CD4-positive, CD25-positive, alpha-beta regulatory T cell (primary cell): ENCODE measurements around the gene PKD1L1. TPM values are rescaled to one million over a fixed set of nuclear protein-coding genes. Genes with fewer than 3 reads are reported as not detected.

Source experiments
- ATAC-seq, 2 donors: fragments of 150-1000 bp; cut with Tn5 transposase; one replicate each; pipeline ENCODE4 v1.10.0; 2021; ENCODE audit warnings: low read depth in 2 of 2, moderate number of reproducible peaks in 2 of 2, moderate library complexity in 1 of 2
- DNase-seq, 3 donors: peaks; one replicate each; pipeline versions ENCODE4 v3.0.0 to v3.0.0-alpha.2; 2012 to 2022; ENCODE audit warnings: mixed read lengths in 1 of 3
- H3K27ac ChIP-seq: one replicate; pipeline ENCODE4 v1.7.0; 2013; ENCODE audit warnings: mild to moderate bottlenecking, low read length; ENCODE audit not compliant: insufficient read depth, poor library complexity, severe bottlenecking
- H3K27me3 ChIP-seq: one replicate; pipeline ENCODE4 v1.7.0; 2013; ENCODE audit warnings: low read length; ENCODE audit not compliant: control insufficient read depth, insufficient read depth
- H3K36me3 ChIP-seq: one replicate; pipeline ENCODE4 v1.7.0; 2013; ENCODE audit warnings: mild to moderate bottlenecking, low read length, moderate library complexity; ENCODE audit not compliant: control insufficient read depth, insufficient read depth
- H3K4me1 ChIP-seq: 2 replicates; pipeline ENCODE4 v1.7.0; 2013; ENCODE audit warnings: mild to moderate bottlenecking, low read length; ENCODE audit not compliant: insufficient read depth, control insufficient read depth, poor library complexity, severe bottlenecking
- H3K4me3 ChIP-seq: one replicate; pipeline ENCODE4 v1.7.0; 2013; ENCODE audit warnings: low read depth, mild to moderate bottlenecking, low read length, moderate library complexity
- H3K9me3 ChIP-seq, 2 experiments: 1 replicate in 1 of 2; 2 replicates in 1 of 2; pipeline ENCODE4 v1.7.0; 2013; ENCODE audit warnings: low read length in 2 of 2, mild to moderate bottlenecking in 1 of 2, moderate library complexity in 1 of 2; ENCODE audit not compliant: control insufficient read depth in 2 of 2
- H3K27ac Mint-ChIP-seq, 3 donors: one replicate each; pipeline ENCODE4 v1.8.0; 2020 to 2022; ENCODE audit warnings: mild to moderate bottlenecking in 3 of 3, mixed read lengths in 3 of 3, moderate library complexity in 2 of 3
- H3K27me3 Mint-ChIP-seq: one replicate; pipeline ENCODE4 v1.8.0; 2022; ENCODE audit warnings: mild to moderate bottlenecking, mixed read lengths
- H3K36me3 Mint-ChIP-seq: one replicate; pipeline ENCODE4 v1.8.0; 2020; ENCODE audit warnings: mixed read lengths
- H3K4me1 Mint-ChIP-seq, 4 donors: one replicate each; pipeline ENCODE4 v1.8.0; 2020 to 2022; ENCODE audit warnings: mixed read lengths in 4 of 4, mild to moderate bottlenecking in 1 of 4
- H3K4me3 Mint-ChIP-seq, 4 donors: one replicate each; pipeline ENCODE4 v1.8.0; 2020 to 2022; ENCODE audit warnings: mild to moderate bottlenecking in 4 of 4, mixed read lengths in 4 of 4, moderate library complexity in 3 of 4
- H3K9me3 Mint-ChIP-seq, 7 donors: one replicate each; pipeline ENCODE4 v1.8.0; 2020 to 2022; ENCODE audit warnings: mixed read lengths in 7 of 7, mild to moderate bottlenecking in 3 of 7, moderate library complexity in 2 of 7
- polyA plus RNA-seq, 4 donors: library from polyadenylated mRNA; unstranded; fragments of 300-500 nt; fragmentation: Illumina TruSeq; gene quantifications; one replicate each; pipeline ENCODE4 v1.2.3, GENCODE V29; 2021
- total RNA-seq: library from RNA; stranded (reverse); gene quantifications from one replicate; pipeline ENCODE4 v1.2.3, GENCODE V29; 2022

The PKD1L1 gene
- total and polyA plus RNA-seq, 5 donors from 2014 or later, result 0.02 to 0.17 (median 0.06) TPM; not detected in 2

DNA sequence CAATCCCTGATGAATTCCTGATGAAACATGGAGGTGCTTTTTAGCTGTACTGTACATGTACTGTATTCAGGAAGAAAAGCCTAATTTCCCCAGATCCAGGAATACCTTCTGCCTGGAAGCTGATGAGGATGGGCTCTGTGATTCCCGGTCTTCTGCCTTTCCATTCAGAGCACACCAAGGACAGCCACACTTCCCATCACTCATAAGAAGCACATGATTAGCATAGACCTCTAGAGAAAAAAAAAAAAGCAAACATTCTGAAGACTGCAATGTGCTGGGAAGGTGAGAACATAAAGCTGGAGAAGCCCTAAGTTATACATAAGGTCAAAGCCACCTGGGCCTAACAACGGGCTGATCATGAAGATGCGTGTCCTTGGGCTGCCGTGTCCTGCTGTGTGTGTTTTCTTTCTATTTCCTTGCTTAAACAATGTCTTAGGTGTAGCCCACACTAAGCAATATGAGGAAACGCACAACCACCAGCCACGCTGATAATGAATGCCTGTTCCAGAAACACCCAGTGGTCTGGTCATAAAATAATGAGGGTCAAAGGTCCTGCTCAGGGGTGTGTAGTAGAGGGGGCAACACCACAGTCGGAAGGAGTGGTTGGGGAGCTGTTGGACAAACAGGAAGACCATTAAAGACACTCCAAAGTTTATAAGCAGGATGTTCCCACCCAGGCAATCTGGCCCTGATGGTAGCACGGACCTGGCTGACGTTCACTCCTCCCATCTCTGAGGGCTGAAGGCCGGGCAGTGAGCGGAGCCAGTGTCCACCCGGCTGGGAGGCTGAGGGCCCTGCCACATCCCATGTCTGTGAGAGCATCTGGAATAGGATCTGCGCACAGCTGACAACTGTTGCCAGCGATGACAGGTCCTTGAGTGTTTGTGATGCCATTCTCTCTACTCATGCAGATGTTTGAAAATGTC is 7.9 kb downstream of the PKD1L1 start:
- Histone ChIP-seq H3K4me3 (no peak overlapping the region), H3K9me3 (no peaks in the 10 kb centered on the region), H3K27me3 (no peaks in the 10 kb centered on the region), H3K36me3 (no peaks in the 10 kb centered on the region), H3K27ac (no peak overlapping the region), H3K4me1 (no peaks in the 10 kb centered on the region)
- peaks cover 0 to 7% (median under 1%) of the 10 kb centered on the region in 4 donors for H3K4me1 Mint-ChIP-seq
- peak overlapping the region in 1 of 3 donors; percentile 17 for H3K27ac Mint-ChIP-seq
- no peaks in the 10 kb centered on the region for H3K36me3 Mint-ChIP-seq
- H3K9me3 Mint-ChIP-seq, result no peaks in the 10 kb centered on the region
- no peak overlapping the region for H3K4me3 Mint-ChIP-seq
- H3K27me3 Mint-ChIP-seq, result peaks cover 6% of the 10 kb centered on the region
- ATAC-seq, result no peak
- DNase-seq, result no peak

DNA sequence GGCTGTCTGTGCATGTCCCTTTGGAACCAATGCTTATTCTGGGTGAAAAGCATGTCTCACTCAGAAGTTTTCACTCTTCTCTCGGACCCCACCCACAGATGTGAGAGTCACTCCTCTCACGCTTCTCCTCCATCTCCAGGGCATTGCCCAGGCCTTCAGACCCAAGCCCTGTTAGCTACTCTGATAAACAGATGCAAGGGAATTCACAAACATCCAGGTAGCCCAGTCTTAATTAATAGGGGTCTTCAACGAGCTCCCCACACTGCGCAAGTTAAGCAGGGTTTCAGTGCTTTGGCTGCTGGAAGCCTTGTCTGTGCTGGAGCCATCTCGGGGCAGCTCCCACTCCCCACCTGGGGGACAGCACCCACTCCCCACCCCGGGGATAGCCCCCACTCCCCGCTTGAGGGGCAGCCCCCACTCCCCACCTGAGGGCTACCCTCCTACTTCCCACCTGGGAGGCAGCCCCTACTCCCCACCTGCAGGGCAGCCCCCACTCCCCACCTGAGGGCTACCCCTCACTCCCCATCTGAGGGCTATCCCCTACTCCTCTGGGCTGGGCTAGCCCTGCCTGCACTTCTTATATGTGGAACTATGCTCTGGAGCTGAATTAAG is 8.7 kb downstream of the PKD1L1 start:
- peaks cover 0 to 7% (median under 1%) of the 10 kb centered on the region in 4 donors for H3K4me1 Mint-ChIP-seq
- no peaks in the 10 kb centered on the region for H3K36me3 Mint-ChIP-seq

DNA sequence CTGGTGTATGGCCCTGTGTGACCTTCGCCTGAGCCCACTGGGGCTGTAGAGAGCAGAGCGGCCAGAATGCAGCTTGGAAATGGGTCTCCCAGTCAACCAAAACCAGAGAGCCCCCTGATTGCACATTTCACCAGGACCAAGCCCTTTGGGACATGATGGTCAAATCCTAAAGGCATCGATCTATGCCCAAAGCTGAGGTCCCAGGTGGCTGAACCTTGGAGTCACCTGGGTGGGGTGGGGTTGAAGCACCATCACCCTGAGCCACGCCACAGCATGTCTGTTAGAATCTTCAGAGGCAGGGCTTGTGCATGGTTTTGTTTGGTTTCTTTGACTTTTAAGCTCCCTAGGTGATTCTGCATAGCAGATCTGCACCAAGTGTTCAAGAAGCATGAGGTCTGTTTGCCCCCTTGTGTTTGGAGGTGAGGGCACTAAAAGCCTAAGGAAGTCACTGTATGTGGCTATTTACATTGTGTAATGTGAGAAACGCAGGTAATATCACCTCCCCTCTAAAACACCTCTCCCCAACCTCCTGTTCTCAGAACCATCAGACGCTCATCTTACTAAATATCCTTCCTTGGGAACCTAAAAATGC is 9.6 kb downstream of the PKD1L1 start:
- Mint-ChIP-seq H3K9me3 (no peaks in the 10 kb centered on the region), H3K4me1 (peaks cover 0 to 7% (median under 1%) of the 10 kb centered on the region in 4 donors), H3K27ac (no peak overlapping the region), H3K27me3 (peaks cover 5% of the 10 kb centered on the region), H3K36me3 (no peaks in the 10 kb centered on the region), H3K4me3 (no peak overlapping the region)
- Histone ChIP-seq H3K27ac (no peak overlapping the region), H3K36me3 (no peaks in the 10 kb centered on the region), H3K4me1 (no peaks in the 10 kb centered on the region), H3K27me3 (no peaks in the 10 kb centered on the region), H3K9me3 (no peaks in the 10 kb centered on the region), H3K4me3 (no peak overlapping the region)
- no peak for ATAC-seq
- no peak for DNase-seq

More for the DNA sequence above, 8.7 kb downstream of the PKD1L1 start:
- H3K4me3 Mint-ChIP-seq, result no peak overlapping the region
- no peak for ATAC-seq
- H3K27me3 Mint-ChIP-seq, result peaks cover 6% of the 10 kb centered on the region
- no peak for DNase-seq
- H3K9me3 Mint-ChIP-seq, result no peaks in the 10 kb centered on the region
- Histone ChIP-seq H3K4me1 (no peaks in the 10 kb centered on the region), H3K4me3 (no peak overlapping the region), H3K27ac (no peak overlapping the region), H3K27me3 (no peaks in the 10 kb centered on the region), H3K9me3 (no peaks in the 10 kb centered on the region), H3K36me3 (no peaks in the 10 kb centered on the region)
- H3K27ac Mint-ChIP-seq, result no peak overlapping the region

DNA sequence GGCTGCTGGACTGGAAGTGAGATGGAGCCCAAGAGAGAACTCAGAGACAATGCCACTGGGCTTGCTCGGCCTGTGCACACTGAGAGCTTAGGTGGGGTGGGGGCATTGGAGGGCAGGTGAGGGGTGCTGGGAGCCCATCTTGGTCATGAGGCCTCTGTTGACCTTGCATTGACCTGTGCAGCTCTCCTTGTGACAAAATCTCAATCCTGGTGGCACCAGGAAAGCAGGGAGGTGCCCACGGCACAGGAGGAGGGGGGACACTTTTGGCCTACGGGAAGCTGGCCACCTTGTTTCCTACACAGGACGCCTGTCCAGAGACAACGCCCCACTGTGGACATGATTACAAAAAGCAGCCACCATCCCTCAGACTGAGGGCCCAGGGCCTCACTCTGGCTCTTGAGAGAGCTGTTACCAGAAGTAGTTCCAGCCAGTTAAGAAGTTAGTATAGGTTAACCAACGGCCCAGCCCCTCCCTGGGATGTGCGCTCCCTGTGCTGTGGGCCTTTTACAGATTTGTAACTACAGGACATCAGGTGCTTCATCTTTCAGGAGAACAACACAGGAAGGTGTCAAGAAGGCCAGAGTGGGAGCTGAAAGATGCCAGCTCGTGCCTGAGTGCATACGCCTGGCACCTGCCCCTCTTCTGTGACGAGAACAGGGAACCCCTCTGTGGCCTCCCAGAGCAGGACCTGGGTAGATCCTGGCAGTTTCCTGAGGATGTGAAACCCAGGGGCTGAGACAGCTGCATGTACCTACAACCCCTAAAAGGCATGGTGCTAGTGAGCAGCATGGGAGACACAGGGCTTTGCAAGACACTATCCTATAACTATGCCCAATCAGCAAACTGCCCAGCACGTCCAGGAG is 10.3 kb downstream of the PKD1L1 start:
- H3K27me3 Mint-ChIP-seq, result no peaks in the 10 kb centered on the region
- H3K36me3 Mint-ChIP-seq, result no peaks in the 10 kb centered on the region
- Histone ChIP-seq H3K4me3 (no peak overlapping the region), H3K4me1 (no peaks in the 10 kb centered on the region), H3K9me3 (no peaks in the 10 kb centered on the region), H3K27ac (no peak overlapping the region), H3K36me3 (no peaks in the 10 kb centered on the region), H3K27me3 (no peaks in the 10 kb centered on the region)
- no peak for DNase-seq
- peak overlapping the region in 1 of 3 donors; percentile 62 for H3K27ac Mint-ChIP-seq
- H3K4me3 Mint-ChIP-seq, result no peak overlapping the region
- no peaks in the 10 kb centered on the region for H3K9me3 Mint-ChIP-seq
- ATAC-seq, result peak in 1 of 2 donors; percentile 21
- peaks cover 0 to 7% (median under 1%) of the 10 kb centered on the region in 4 donors for H3K4me1 Mint-ChIP-seq

DNA sequence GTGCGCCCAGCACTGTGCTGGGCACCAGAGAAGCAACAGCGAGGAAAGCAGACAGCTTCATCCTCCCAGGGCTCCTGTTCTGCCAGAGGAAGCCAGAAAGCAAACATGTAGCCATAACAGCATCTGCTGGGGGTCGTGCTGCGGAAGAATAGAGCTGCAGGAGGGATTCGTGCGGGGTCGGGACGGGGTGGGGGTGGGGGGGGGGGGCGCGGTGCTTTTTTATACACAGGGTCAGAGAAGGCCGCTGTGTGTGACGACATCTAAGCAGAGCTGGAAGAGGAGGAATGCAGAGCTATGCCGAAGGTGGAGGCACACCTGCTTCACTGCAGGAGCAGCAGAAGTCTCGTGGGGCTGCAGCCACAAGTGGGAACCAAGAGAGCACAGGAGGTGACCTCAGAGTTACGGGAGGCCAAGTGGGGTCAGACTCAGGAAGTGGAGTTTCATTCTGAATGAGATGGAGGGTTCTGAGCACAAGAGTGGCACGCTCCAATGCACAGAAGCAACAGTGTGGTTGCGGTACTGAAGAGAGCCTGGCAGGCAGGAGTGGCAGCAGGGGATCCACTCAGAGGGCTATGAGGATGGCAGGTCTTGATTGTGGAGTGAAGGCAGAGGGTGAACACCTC is 11.1 kb downstream of the PKD1L1 start:
- Mint-ChIP-seq H3K4me3 (no peak overlapping the region), H3K27ac (peak overlapping the region in 1 of 3 donors; percentile 62), H3K9me3 (no peaks in the 10 kb centered on the region), H3K36me3 (no peaks in the 10 kb centered on the region), H3K4me1 (peaks cover 0 to 7% (median under 1%) of the 10 kb centered on the region in 4 donors), H3K27me3 (no peaks in the 10 kb centered on the region)
- no peak overlapping the region for H3K4me3 ChIP-seq
- DNase-seq (peak in 1 of 3 donors; percentile 40), ATAC-seq (peak; percentile 34 to 49)
- no peaks in the 10 kb centered on the region for H3K4me1 ChIP-seq
- H3K36me3 ChIP-seq, result no peaks in the 10 kb centered on the region
- H3K9me3 ChIP-seq, result no peaks in the 10 kb centered on the region
- no peak overlapping the region for H3K27ac ChIP-seq
- H3K27me3 ChIP-seq, result no peaks in the 10 kb centered on the region

DNA sequence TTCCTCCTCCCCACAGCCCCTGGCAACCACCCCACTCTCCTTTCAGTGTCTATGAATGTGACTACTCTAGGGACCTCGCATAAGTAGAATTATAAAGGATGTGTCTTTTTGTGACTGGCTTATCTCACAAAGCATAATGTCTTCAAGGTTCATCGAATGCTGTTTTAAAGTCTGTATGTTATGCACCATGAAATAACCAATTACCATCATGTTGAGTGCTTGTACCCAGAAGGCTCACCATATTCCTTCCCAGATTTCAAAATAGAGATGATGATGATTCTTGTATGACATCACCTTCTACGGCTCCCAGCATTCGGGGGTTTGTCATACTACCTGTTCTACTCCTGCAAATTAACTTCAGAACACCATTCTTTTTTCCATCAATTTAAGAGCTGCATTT is 11.9 kb downstream of the PKD1L1 start:
- Histone ChIP-seq H3K4me3 (no peak overlapping the region), H3K36me3 (no peaks in the 10 kb centered on the region), H3K9me3 (no peaks in the 10 kb centered on the region), H3K4me1 (no peaks in the 10 kb centered on the region), H3K27me3 (no peaks in the 10 kb centered on the region), H3K27ac (no peak overlapping the region)
- H3K4me1 Mint-ChIP-seq, result peaks cover 0 to 7% (median under 1%) of the 10 kb centered on the region in 4 donors
- no peaks in the 10 kb centered on the region for H3K27me3 Mint-ChIP-seq
- H3K27ac Mint-ChIP-seq, result no peak overlapping the region
- no peaks in the 10 kb centered on the region for H3K36me3 Mint-ChIP-seq
- ATAC-seq, result no peak
- no peak overlapping the region for H3K4me3 Mint-ChIP-seq
- DNase-seq, result no peak
- H3K9me3 Mint-ChIP-seq, result no peaks in the 10 kb centered on the region

DNA sequence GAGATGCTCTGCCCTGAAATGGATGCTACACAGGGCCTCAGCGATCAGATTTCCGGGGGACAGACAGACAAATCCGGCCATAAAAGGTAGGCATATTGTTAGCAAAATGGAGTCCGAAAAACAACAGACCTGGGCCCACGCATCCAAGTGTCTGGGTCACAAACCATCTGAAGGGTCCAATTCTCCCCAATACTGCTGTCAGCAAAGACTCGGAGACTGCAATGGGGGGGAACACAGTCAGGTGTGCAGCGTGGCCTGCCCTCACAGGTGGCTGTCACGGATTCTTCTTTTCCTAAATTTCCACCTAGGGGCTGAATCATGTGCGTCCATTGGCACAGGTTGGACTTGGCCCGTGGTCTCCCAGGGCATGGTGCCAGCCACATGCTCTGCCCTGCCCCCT is 12.9 kb downstream of the PKD1L1 start:
- Histone ChIP-seq H3K4me1 (no peaks in the 10 kb centered on the region), H3K9me3 (no peaks in the 10 kb centered on the region), H3K27ac (no peak overlapping the region), H3K4me3 (no peak overlapping the region), H3K27me3 (no peaks in the 10 kb centered on the region), H3K36me3 (no peaks in the 10 kb centered on the region)
- ATAC-seq (no peak), DNase-seq (no peak)
- Mint-ChIP-seq H3K27me3 (no peaks in the 10 kb centered on the region), H3K27ac (no peak overlapping the region), H3K36me3 (no peaks in the 10 kb centered on the region), H3K4me1 (peaks cover 0 to 7% (median under 1%) of the 10 kb centered on the region in 4 donors), H3K9me3 (no peaks in the 10 kb centered on the region), H3K4me3 (no peak overlapping the region)
